WTC11 (cell line): ENCODE results near the gene RFTN1. TPM values are rescaled to one million over a fixed set of nuclear protein-coding genes. Genes with fewer than 3 reads are reported as not detected.

Experiments
- ATAC-seq: fragments of 200-7000 bp; cut with Tn5 transposase; 2 replicates; pipeline ENCODE4 v1.10.0; 2021; ENCODE audit warnings: mild to moderate bottlenecking, moderate library complexity
- CTCF ChIA-PET: fragments of 300-600 bp; sonication (Branson Sonifier 250); formaldehyde crosslinking; loops from one replicate; lab custom pipeline; 2021; ENCODE audit warnings: antibody characterized with exemption; lab: Charles Lee
- POLR2A ChIA-PET: fragments of 350-600 bp; sonication (Branson Sonifier 250); formaldehyde crosslinking; loops from one replicate; lab custom pipeline; 2021; ENCODE audit warnings: antibody characterized with exemption; lab: Charles Lee
- DNase-seq: peaks from one replicate; pipeline ENCODE4 v3.0.0; 2021; ENCODE audit warnings: low spot score
- H3K27ac Mint-ChIP-seq: 2 replicates; pipeline ENCODE4 v1.8.0; 2021; ENCODE audit warnings: mixed read lengths
- H3K27me3 Mint-ChIP-seq: 2 replicates; pipeline ENCODE4 v1.8.0; 2021; ENCODE audit warnings: low read depth, mild to moderate bottlenecking, moderate library complexity, mixed read lengths
- H3K36me3 Mint-ChIP-seq: 2 replicates; pipeline ENCODE4 v1.8.0; 2021; ENCODE audit warnings: mixed read lengths
- H3K4me1 Mint-ChIP-seq: 2 replicates; pipeline ENCODE4 v1.8.0; 2022; ENCODE audit warnings: mixed read lengths
- H3K4me3 Mint-ChIP-seq: 2 replicates; pipeline ENCODE4 v1.8.0; 2021; ENCODE audit warnings: mild to moderate bottlenecking, moderate library complexity, mixed read lengths
- H3K9me3 Mint-ChIP-seq: 2 replicates; pipeline ENCODE4 v1.8.0; 2021; ENCODE audit warnings: mixed read lengths
- AR ChIP-seq: fragments of 250-450 bp; sonication (Bioruptor Pico); IDR thresholded peaks from 2 replicates; pipeline ENCODE4 v1.9.0; 2021; ENCODE audit warnings: mild to moderate bottlenecking
- ATF6 ChIP-seq: sonication (generic); formaldehyde crosslinking; IDR thresholded peaks from 2 replicates; pipeline ENCODE4 v1.8.1; 2023; ENCODE audit warnings: mild to moderate bottlenecking, missing genetic modification reagents
- CREM ChIP-seq: sonication (generic); formaldehyde crosslinking; IDR thresholded peaks from 2 replicates; pipeline ENCODE4 v1.8.1; 2022; ENCODE audit warnings: mild to moderate bottlenecking, missing genetic modification reagents, moderate library complexity
- EMX1 ChIP-seq: fragments of 250-450 bp; sonication (Bioruptor Pico); IDR thresholded peaks from 2 replicates; pipeline ENCODE4 v1.8.0; 2021; ENCODE audit warnings: mild to moderate bottlenecking
- ESRRA ChIP-seq: sonication (generic); formaldehyde crosslinking; IDR thresholded peaks from 2 replicates; pipeline ENCODE4 v1.8.1; 2022; ENCODE audit warnings: mild to moderate bottlenecking, missing genetic modification reagents, borderline replicate concordance
- GRHL2 ChIP-seq: fragments of 250-450 bp; sonication (Bioruptor Pico); IDR thresholded peaks from 2 replicates; pipeline ENCODE4 v1.8.0; 2022; ENCODE audit warnings: mild to moderate bottlenecking, moderate library complexity; ENCODE audit not compliant: insufficient replicate concordance, severe bottlenecking
- GTF2I ChIP-seq: fragments of 250-450 bp; sonication (Bioruptor Pico); conservative IDR thresholded peaks from 2 replicates; pipeline ENCODE4 v1.4.0; 2021; ENCODE audit warnings: mild to moderate bottlenecking
- NFYB ChIP-seq: sonication (generic); formaldehyde crosslinking; conservative IDR thresholded peaks from 2 replicates; pipeline ENCODE4 v1.8.0; 2022; ENCODE audit warnings: low read depth, missing genetic modification reagents
- RORB ChIP-seq: fragments of 250-450 bp; sonication (Bioruptor Pico); IDR thresholded peaks from 2 replicates; pipeline ENCODE4 v1.9.0; 2021; ENCODE audit warnings: mild to moderate bottlenecking
- SMAD3 ChIP-seq: sonication (generic); formaldehyde crosslinking; IDR thresholded peaks from 2 replicates; pipeline ENCODE4 v1.8.0; 2022; ENCODE audit warnings: missing genetic modification reagents, mild to moderate bottlenecking, borderline replicate concordance
- ZBTB43 ChIP-seq: sonication (generic); formaldehyde crosslinking; IDR thresholded peaks from 2 replicates; pipeline ENCODE4 v1.8.1; 2023; ENCODE audit warnings: mild to moderate bottlenecking, missing genetic modification reagents
- ZNF281 ChIP-seq: sonication (generic); formaldehyde crosslinking; IDR thresholded peaks from 2 replicates; pipeline ENCODE4 v1.8.0; 2023; ENCODE audit warnings: mild to moderate bottlenecking, missing genetic modification reagents
- ZNF423 ChIP-seq: fragments of 250-450 bp; sonication (Bioruptor Pico); IDR thresholded peaks from 2 replicates; pipeline ENCODE4 v2.1.2; 2022; ENCODE audit warnings: mild to moderate bottlenecking, moderate library complexity
- ZNF671 ChIP-seq: fragments of 250-450 bp; sonication (Bioruptor Pico); IDR thresholded peaks from 2 replicates; pipeline ENCODE4 v1.8.0; 2021; ENCODE audit warnings: mild to moderate bottlenecking
- total RNA-seq: library from RNA; stranded (reverse); gene quantifications from 3 replicates; pipeline ENCODE4 v1.2.3, GENCODE V29; 2021
- TF ChIP-seq, protein P1 (sequence below): sonication (generic); formaldehyde crosslinking; IDR thresholded peaks from 2 replicates; pipeline ENCODE4 v1.8.1; 2023; ENCODE audit warnings: mild to moderate bottlenecking, moderate library complexity, missing genetic modification reagents
- TF ChIP-seq, protein P2 (sequence below): fragments of 250-450 bp; sonication (Bioruptor Pico); IDR thresholded peaks from 2 replicates; pipeline ENCODE4 v1.9.0; 2021; ENCODE audit warnings: mild to moderate bottlenecking
- TF ChIP-seq, protein P3 (sequence below): sonication (generic); formaldehyde crosslinking; IDR thresholded peaks from 2 replicates; pipeline ENCODE4 v1.8.1; 2023; ENCODE audit warnings: mild to moderate bottlenecking, missing genetic modification reagents, moderate library complexity

The RFTN1 gene
- total RNA-seq, 1 experiment from 2014 or later: 3.8 TPM

- TF ChIP-seq, protein P1, sequence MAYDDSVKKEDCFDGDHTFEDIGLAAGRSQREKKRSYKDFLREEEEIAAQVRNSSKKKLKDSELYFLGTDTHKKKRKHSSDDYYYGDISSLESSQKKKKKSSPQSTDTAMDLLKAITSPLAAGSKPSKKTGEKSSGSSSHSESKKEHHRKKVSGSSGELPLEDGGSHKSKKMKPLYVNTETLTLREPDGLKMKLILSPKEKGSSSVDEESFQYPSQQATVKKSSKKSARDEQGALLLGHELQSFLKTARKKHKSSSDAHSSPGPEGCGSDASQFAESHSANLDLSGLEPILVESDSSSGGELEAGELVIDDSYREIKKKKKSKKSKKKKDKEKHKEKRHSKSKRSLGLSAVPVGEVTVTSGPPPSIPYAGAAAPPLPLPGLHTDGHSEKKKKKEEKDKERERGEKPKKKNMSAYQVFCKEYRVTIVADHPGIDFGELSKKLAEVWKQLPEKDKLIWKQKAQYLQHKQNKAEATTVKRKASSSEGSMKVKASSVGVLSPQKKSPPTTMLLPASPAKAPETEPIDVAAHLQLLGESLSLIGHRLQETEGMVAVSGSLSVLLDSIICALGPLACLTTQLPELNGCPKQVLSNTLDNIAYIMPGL (CRISPR knock-in tag): no peak
- TF ChIP-seq NFYB (CRISPR knock-in tag) (no peak), ZNF423 (CRISPR knock-in tag) (no peak)
Observed at GRCh38 chr3:16529264-16529663, 15.8 kb upstream of the RFTN1 start (continued).

DNA sequence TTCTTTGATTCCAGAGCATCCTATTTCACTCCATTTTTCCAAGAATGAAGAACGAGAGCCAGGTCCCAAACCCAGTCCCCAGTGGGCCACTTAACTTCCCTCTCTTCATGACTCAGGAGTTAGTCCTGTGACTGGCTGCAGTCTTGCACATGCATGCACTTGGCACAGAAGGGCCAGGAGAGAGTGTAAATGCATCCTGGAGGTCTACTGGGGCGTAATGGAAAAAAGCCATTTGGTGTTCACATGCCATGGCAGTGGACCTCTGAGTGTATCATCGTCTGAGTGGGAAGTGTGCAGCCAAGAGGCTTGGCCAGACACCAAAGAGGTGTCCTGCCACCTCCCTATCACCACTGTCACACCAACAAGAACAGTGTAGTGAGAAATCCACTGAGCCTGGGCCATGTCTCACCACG is 15.1 kb upstream of the RFTN1 start:
- Mint-ChIP-seq H3K9me3 (peaks cover 26% of the 10 kb centered on the region), H3K27me3 (peaks cover 5% of the 10 kb centered on the region), H3K27ac (no peak overlapping the region), H3K36me3 (peaks cover 3% of the 10 kb centered on the region; the same call in 1 of the 2 replicates), H3K4me1 (peaks cover 6% of the 10 kb centered on the region), H3K4me3 (no peak overlapping the region)
- TF ChIP-seq ZBTB43 (CRISPR knock-in tag) (no peak), SMAD3 (no peak), GRHL2 (no peak)
- TF ChIP-seq, protein P1 (CRISPR knock-in tag): no peak
- TF ChIP-seq, protein P2, sequence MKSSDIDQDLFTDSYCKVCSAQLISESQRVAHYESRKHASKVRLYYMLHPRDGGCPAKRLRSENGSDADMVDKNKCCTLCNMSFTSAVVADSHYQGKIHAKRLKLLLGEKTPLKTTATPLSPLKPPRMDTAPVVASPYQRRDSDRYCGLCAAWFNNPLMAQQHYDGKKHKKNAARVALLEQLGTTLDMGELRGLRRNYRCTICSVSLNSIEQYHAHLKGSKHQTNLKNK (CRISPR knock-in tag): no peak
- DNase-seq (no peak), ATAC-seq (no peak)
- ChIA-PET CTCF (no interaction called here), POLR2A (no interaction called here)

GRCh38 chr3:16528106-16528505 is 14.6 kb upstream of the RFTN1 start:
- H3K27me3 Mint-ChIP-seq: peaks cover 5% of the 10 kb centered on the region
- ATAC-seq (no peak), DNase-seq (no peak)
- H3K27ac Mint-ChIP-seq: no peak overlapping the region
- TF ChIP-seq ESRRA (CRISPR knock-in tag) (no peak), ZNF281 (no peak), SMAD3 (no peak), EMX1 (CRISPR knock-in tag) (no peak)
- H3K4me3 Mint-ChIP-seq: no peak overlapping the region
- ChIA-PET CTCF (no interaction called here), POLR2A (no interaction called here)
- peaks cover 26% of the 10 kb centered on the region for H3K9me3 Mint-ChIP-seq
- H3K36me3 Mint-ChIP-seq: peaks cover 3% of the 10 kb centered on the region; the same call in 1 of the 2 replicates
- peaks cover under 1% of the 10 kb centered on the region for H3K4me1 Mint-ChIP-seq

GRCh38 chr3:16524196-16524595 is 10.7 kb upstream of the RFTN1 start:
- 0 out of 2 replicates have a peak, but pooled peaks cover 2% of the 10 kb centered on the region for H3K4me1 Mint-ChIP-seq
- ChIA-PET POLR2A (no interaction called here), CTCF (interaction anchor here (0.6 kb wide), 1 partner anchor 8 kb away, joined by 3 read pairs; no protein-coding TSS in a partner anchor)
- H3K9me3 Mint-ChIP-seq: peaks cover 30% of the 10 kb centered on the region
- H3K27ac Mint-ChIP-seq: no peak overlapping the region
- ATAC-seq (no peak), DNase-seq (no peak)
- no peak overlapping the region for H3K4me3 Mint-ChIP-seq
- peaks cover 5% of the 10 kb centered on the region for H3K27me3 Mint-ChIP-seq
- H3K36me3 Mint-ChIP-seq: peaks cover 3% of the 10 kb centered on the region; the same call in 1 of the 2 replicates
- TF ChIP-seq AR (CRISPR knock-in tag) (no peak), ZNF671 (CRISPR knock-in tag) (no peak), GTF2I (no peak), RORB (CRISPR knock-in tag) (no peak), CREM (no peak), ATF6 (CRISPR knock-in tag) (no peak)
- TF ChIP-seq, protein P3, sequence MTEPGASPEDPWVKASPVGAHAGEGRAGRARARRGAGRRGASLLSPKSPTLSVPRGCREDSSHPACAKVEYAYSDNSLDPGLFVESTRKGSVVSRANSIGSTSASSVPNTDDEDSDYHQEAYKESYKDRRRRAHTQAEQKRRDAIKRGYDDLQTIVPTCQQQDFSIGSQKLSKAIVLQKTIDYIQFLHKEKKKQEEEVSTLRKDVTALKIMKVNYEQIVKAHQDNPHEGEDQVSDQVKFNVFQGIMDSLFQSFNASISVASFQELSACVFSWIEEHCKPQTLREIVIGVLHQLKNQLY (CRISPR knock-in tag): no peak
